IMR-90 (cell line): ENCODE results near the gene PCDHA1.

Experiments
- BHLHE40 ChIP-seq: fragments of 150-350 bp; IDR thresholded peaks from 2 replicates; pipeline ENCODE4 v1.6.1; 2016; ENCODE audit warnings: mild to moderate bottlenecking, low read depth, low read length
- CEBPB ChIP-seq: IDR thresholded peaks from 2 replicates; pipeline ENCODE4 v1.6.1; 2012; ENCODE audit warnings: low read depth, low read length, improper control_type of control experiment
- CHD1 ChIP-seq: IDR thresholded peaks from 2 replicates; pipeline ENCODE4 v1.6.1; 2012; ENCODE audit warnings: low read depth, low read length, improper control_type of control experiment
- FOS ChIP-seq: fragments of 150-350 bp; IDR thresholded peaks from 2 replicates; pipeline ENCODE4 v1.6.1; 2016; ENCODE audit warnings: low read depth, low read length
- MAFK ChIP-seq: IDR thresholded peaks from 2 replicates; pipeline ENCODE4 v1.6.1; 2012; ENCODE audit warnings: low read depth, low read length, improper control_type of control experiment
- MAZ ChIP-seq: IDR thresholded peaks from 2 replicates; pipeline ENCODE4 v1.6.1; 2012; ENCODE audit warnings: low read depth, mild to moderate bottlenecking, low read length, improper control_type of control experiment, moderate library complexity, borderline replicate concordance
- MXI1 ChIP-seq: IDR thresholded peaks from 2 replicates; pipeline ENCODE4 v1.6.1; 2012; ENCODE audit warnings: low read depth, mild to moderate bottlenecking, low read length, moderate library complexity, borderline replicate concordance
- POLR2A ChIP-seq: IDR thresholded peaks from 2 replicates; pipeline ENCODE4 v1.6.1; 2012; ENCODE audit warnings: mild to moderate bottlenecking, low read depth, low read length
- RAD21 ChIP-seq: IDR thresholded peaks from 2 replicates; pipeline ENCODE4 v1.6.1; 2012; ENCODE audit warnings: low read length, improper control_type of control experiment
- RCOR1 ChIP-seq: IDR thresholded peaks from 2 replicates; pipeline ENCODE4 v1.6.1; 2012; ENCODE audit warnings: mild to moderate bottlenecking, low read length, improper control_type of control experiment; ENCODE audit not compliant: insufficient replicate concordance
- SMC3 ChIP-seq: fragments of 150-350 bp; IDR thresholded peaks from 2 replicates; pipeline ENCODE4 v1.6.1; 2016; ENCODE audit warnings: low read depth, mild to moderate bottlenecking, antibody characterized with exemption, low read length, moderate library complexity
- TF ChIP-seq, protein P1 (sequence below): fragments of 150-350 bp; IDR thresholded peaks from 2 replicates; pipeline ENCODE4 v1.6.1; 2016; ENCODE audit warnings: low read depth, mild to moderate bottlenecking, low read length, moderate library complexity, borderline replicate concordance
- TF ChIP-seq, protein P2 (sequence below): conservative IDR thresholded peaks from 2 replicates; pipeline ENCODE4 v1.5.1; 2012; ENCODE audit warnings: mild to moderate bottlenecking, low read depth, low read length, improper control_type of control experiment

DNA sequence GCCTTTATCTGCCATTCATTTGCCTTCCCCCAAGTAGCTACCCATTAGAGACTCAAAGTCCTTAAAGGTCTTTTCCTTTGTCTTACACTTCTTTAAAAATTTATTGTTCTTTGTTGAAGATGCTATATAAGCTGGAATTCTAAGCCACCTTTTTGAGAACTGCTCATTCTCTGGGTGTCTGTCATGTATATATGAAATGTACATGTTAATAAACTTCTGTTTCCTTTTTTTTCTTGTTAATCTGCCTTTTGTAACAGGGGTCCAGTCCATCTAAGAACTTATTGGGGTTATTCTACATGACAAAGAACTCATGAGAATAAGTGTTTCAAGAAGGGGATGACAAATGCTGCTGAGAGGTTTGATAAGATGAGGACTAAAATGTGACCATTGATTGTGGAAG lies 221.9 kb downstream of the PCDHA1 start:
- TF ChIP-seq, protein P1, sequence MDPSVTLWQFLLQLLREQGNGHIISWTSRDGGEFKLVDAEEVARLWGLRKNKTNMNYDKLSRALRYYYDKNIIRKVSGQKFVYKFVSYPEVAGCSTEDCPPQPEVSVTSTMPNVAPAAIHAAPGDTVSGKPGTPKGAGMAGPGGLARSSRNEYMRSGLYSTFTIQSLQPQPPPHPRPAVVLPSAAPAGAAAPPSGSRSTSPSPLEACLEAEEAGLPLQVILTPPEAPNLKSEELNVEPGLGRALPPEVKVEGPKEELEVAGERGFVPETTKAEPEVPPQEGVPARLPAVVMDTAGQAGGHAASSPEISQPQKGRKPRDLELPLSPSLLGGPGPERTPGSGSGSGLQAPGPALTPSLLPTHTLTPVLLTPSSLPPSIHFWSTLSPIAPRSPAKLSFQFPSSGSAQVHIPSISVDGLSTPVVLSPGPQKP: no peak
- TF ChIP-seq MAZ: no peak
- TF ChIP-seq POLR2A: no peak
- TF ChIP-seq, protein P2, sequence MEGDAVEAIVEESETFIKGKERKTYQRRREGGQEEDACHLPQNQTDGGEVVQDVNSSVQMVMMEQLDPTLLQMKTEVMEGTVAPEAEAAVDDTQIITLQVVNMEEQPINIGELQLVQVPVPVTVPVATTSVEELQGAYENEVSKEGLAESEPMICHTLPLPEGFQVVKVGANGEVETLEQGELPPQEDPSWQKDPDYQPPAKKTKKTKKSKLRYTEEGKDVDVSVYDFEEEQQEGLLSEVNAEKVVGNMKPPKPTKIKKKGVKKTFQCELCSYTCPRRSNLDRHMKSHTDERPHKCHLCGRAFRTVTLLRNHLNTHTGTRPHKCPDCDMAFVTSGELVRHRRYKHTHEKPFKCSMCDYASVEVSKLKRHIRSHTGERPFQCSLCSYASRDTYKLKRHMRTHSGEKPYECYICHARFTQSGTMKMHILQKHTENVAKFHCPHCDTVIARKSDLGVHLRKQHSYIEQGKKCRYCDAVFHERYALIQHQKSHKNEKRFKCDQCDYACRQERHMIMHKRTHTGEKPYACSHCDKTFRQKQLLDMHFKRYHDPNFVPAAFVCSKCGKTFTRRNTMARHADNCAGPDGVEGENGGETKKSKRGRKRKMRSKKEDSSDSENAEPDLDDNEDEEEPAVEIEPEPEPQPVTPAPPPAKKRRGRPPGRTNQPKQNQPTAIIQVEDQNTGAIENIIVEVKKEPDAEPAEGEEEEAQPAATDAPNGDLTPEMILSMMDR: no peak
- TF ChIP-seq RCOR1: no peak
- no peak for TF ChIP-seq SMC3
- no peak for TF ChIP-seq CHD1
- no peak for TF ChIP-seq FOS
- TF ChIP-seq BHLHE40: no peak
- no peak for TF ChIP-seq MAFK
- TF ChIP-seq MXI1: no peak
- TF ChIP-seq CEBPB: no peak
- no peak for TF ChIP-seq RAD21
